Measurements from ENCODE around the gene C19orf12. TPM values are rescaled to one million over a fixed set of nuclear protein-coding genes. Genes with fewer than 3 reads are reported as not detected.
A peak's percentile ranks its signal among the peaks of the same experiment; 100 is the strongest.

The C19orf12 gene
- 18.1 TPM for total RNA-seq
- 27.5 TPM for polyA plus RNA-seq
- long read RNA-seq, donor 1, partial matches to known transcripts, result 0 of 1 reads
- long read RNA-seq, donor 1, other reads (novel, unspliced or antisense), result 0 of 1 reads
- long read RNA-seq, donor 2, transcript C19orf12-201 (3 exons, 2,464 nt), result major isoform, 8 of 13 reads
- long read RNA-seq, donor 2, partial matches to known transcripts, result 0 of 13 reads
- long read RNA-seq, donor 2, other reads (novel, unspliced or antisense), result 0 of 13 reads
- long read RNA-seq, donor 3, full-length matches to known transcripts, result 19 of 33 reads
- long read RNA-seq, donor 3, partial matches to known transcripts, result 14 of 33 reads
- long read RNA-seq, donor 3, other reads (novel, unspliced or antisense), result 0 of 33 reads
- long read RNA-seq, donor 4, full-length matches to known transcripts, result 9 of 9 reads
- long read RNA-seq, donor 4, partial matches to known transcripts, result 0 of 9 reads
- long read RNA-seq, donor 4, other reads (novel, unspliced or antisense), result 0 of 9 reads
- long read RNA-seq, donor 5, transcript C19orf12-201 (3 exons, 2,464 nt), result major isoform, 6 of 11 reads
- long read RNA-seq, donor 5, partial matches to known transcripts, result 0 of 11 reads
- long read RNA-seq, donor 5, other reads (novel, unspliced or antisense), result 0 of 11 reads
- long read RNA-seq, donor 6, partial matches to known transcripts, result 0 of 6 reads
- long read RNA-seq, donor 6, other reads (novel, unspliced or antisense), result 0 of 6 reads
- long read RNA-seq, donor 7, transcript C19orf12-201 (3 exons, 2,464 nt), result major isoform, 6 of 7 reads
- long read RNA-seq, donor 7, partial matches to known transcripts, result 0 of 7 reads
- long read RNA-seq, donor 7, other reads (novel, unspliced or antisense), result 0 of 7 reads
- long read RNA-seq, donor 8, partial matches to known transcripts, result 0 of 4 reads
- long read RNA-seq, donor 8, other reads (novel, unspliced or antisense), result 0 of 4 reads
- long read RNA-seq, donor 9, partial matches to known transcripts, result 0 of 5 reads
- long read RNA-seq, donor 9, other reads (novel, unspliced or antisense), result 0 of 5 reads
- long read RNA-seq, donor 10, partial matches to known transcripts, result 0 of 6 reads
- long read RNA-seq, donor 10, other reads (novel, unspliced or antisense), result 0 of 6 reads

DNA sequence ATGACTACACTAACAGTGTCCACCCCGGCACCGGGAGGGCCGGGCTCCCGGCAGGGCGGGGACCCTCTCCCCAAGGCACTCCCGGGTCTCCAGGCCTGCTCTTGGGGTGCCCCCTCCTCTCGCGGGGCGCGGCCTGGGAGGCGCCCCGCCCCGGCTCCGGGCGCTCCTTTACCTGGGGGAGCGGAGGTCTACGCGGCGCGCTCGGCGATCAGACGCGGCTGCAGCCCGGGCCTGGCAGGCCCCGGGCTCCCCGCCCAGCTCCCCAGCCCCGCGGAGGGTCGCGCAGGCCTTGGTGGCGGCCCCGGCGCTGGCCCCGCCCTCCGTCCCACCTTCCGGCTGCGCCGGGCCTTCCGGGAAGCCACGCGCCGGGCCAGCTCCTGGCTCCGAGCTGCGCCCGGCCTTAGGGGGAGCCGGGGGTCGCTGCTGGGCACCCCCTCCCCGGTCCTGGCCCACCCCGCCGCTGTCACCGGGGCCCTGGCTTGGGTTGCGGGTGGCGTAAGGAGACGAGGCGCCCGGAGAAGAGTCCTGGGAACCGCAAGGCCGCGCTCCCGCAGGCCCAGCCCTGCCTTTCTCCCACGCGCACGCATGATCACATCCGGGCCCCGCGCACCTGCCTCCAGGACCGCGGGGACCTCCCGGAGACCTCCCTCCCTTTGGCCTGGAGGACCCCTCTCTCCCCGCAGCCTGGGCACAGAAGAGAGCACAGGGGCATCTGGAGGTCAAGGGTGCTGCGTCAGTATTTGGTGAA lies at the start of gene C19orf12:
C19orf12 (minus strand) TSS at position 309 of the 748 bp plus-strand sequence. CDS start 6,848 bp downstream, outside the sequence.
- Histone ChIP-seq H3K27ac (ENCODE audit: low read depth in 1 of 2, low read length in 1 of 2) (peak within 1 kb of the TSS; percentile 86 to 93), H3K4me3 (ENCODE audit: low read length in 2 of 2) (peak within 1 kb of the TSS; percentile 74 to 76), H3K36me3 (ENCODE audit: control insufficient read depth in 2 of 2, insufficient read depth in 2 of 2, low read length in 1 of 2) (peaks cover 0 to 10% of the 10 kb centered on the region in 2 donors), H3K4me1 (ENCODE audit: control insufficient read depth in 2 of 2, insufficient read depth in 2 of 2, low read length in 2 of 2) (peaks cover 11 to 46% of the 10 kb centered on the region in 2 donors), H3K27me3 (ENCODE audit: control insufficient read depth in 2 of 2, insufficient read depth in 1 of 2, low read length in 1 of 2) (no peaks in the 10 kb centered on the region), H3K9me3 (ENCODE audit: control insufficient read depth in 2 of 2, insufficient read depth in 1 of 2, low read length in 1 of 2) (no peaks in the 10 kb centered on the region)
- under 1% methylated on average over 72 of the region's 72 CpGs for WGBS
- DNase-seq (ENCODE audit: low read depth in 6 of 9, low spot score in 9 of 9), result peak in 6 of 9 donors; percentile 43 to 79 (median 56)

DNA sequence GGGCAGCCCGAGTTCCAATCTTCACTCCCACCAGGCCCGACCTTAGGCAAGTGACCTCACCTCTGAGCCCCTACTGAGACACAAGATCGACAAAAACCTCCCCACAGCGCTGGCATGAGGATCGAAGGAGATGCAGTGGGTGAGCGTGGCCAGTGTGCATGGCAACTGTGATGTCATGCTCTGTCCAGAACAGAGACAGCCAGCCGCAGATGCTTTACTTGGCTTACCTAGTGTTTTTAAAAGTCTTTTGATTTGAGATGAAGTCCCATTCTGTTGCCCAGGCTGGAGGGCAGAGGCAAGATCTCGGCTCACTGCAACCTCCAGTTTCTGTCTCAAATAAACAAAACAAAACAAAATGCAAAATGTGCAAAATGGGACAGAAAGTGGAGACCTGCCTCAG lies 49.3 kb upstream of the C19orf12 start:
- WGBS, result 96% methylated on average over 8 of the region's 8 CpGs
- peaks cover 0 to 12% of the 10 kb centered on the region in 2 donors for H3K27me3 ChIP-seq (ENCODE audit: control insufficient read depth in 2 of 2, insufficient read depth in 1 of 2, low read length in 1 of 2)
- no peak overlapping the region for H3K27ac ChIP-seq (ENCODE audit: low read depth in 1 of 2, low read length in 1 of 2)
- no peaks in the 10 kb centered on the region for H3K36me3 ChIP-seq (ENCODE audit: control insufficient read depth in 2 of 2, insufficient read depth in 2 of 2, low read length in 1 of 2)
- H3K4me3 ChIP-seq (ENCODE audit: low read length in 2 of 2), result no peak overlapping the region
- H3K4me1 ChIP-seq (ENCODE audit: control insufficient read depth in 2 of 2, insufficient read depth in 2 of 2, low read length in 2 of 2), result no peaks in the 10 kb centered on the region
- H3K9me3 ChIP-seq (ENCODE audit: control insufficient read depth in 2 of 2, insufficient read depth in 1 of 2, low read length in 1 of 2), result no peaks in the 10 kb centered on the region
- DNase-seq (ENCODE audit: low read depth in 6 of 9, low spot score in 9 of 9), result no peak

DNA sequence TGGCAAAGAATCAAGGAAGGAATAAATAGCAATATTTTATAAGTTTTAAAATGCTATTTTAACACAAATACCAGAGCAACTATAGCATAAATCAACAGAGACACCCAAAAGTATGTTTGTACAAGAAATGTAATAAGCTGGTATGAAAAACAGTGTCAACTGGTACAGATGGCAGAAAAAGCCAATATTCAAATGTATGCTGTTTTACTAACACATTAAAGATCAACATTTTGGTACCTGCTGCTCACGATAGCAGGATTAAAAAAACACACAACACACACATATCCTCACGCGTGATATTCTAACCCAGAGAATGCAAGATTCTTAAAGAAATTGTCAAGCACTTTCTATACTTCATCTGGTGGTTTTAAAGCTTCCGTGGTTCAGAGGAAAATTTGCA lies 48.1 kb upstream of the C19orf12 start:
- Histone ChIP-seq H3K27me3 (ENCODE audit: control insufficient read depth in 2 of 2, insufficient read depth in 1 of 2, low read length in 1 of 2) (peaks cover 0 to 12% of the 10 kb centered on the region in 2 donors), H3K27ac (ENCODE audit: low read depth in 1 of 2, low read length in 1 of 2) (no peak overlapping the region), H3K4me1 (ENCODE audit: control insufficient read depth in 2 of 2, insufficient read depth in 2 of 2, low read length in 2 of 2) (no peaks in the 10 kb centered on the region), H3K36me3 (ENCODE audit: control insufficient read depth in 2 of 2, insufficient read depth in 2 of 2, low read length in 1 of 2) (no peaks in the 10 kb centered on the region), H3K9me3 (ENCODE audit: control insufficient read depth in 2 of 2, insufficient read depth in 1 of 2, low read length in 1 of 2) (no peaks in the 10 kb centered on the region), H3K4me3 (ENCODE audit: low read length in 2 of 2) (no peak overlapping the region)
- no peak for DNase-seq (ENCODE audit: low read depth in 6 of 9, low spot score in 9 of 9)
- WGBS, result 96% methylated on average over 4 of the region's 4 CpGs

DNA sequence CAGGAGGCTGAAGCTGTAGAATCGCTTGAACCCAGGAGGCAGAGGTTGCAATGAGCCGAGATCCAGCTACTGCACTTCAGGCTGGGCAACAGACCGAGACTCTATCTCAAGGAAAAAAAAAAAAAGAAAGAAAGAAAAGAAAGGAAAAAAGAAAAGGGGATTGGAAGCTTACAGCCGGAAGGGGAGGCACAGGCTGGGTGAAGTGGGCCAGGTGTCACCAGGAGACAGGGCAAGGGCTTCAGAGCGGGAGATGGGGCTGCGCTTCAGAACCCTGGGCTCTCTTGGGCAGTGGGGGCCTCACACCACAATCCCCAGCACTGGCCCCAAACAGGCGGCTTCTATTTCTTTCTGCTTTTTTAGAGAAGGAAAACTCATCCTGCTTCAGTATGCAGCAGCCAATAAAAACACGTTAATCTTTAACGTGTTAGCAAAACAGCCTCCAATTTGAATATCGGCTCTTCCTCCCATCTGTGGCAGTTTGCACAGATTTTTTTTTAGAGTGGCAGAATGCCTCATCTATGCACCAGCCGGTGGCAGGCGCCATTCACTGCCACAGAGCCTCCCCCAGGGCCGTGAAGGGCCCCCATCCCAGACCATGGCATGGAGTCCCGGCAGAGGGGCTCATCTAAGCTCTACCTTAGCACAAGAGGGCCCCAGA lies 46.6 kb upstream of the C19orf12 start:
- Histone ChIP-seq H3K27me3 (ENCODE audit: control insufficient read depth in 2 of 2, insufficient read depth in 1 of 2, low read length in 1 of 2) (peaks cover 0 to 12% of the 10 kb centered on the region in 2 donors), H3K27ac (ENCODE audit: low read depth in 1 of 2, low read length in 1 of 2) (no peak overlapping the region), H3K9me3 (ENCODE audit: control insufficient read depth in 2 of 2, insufficient read depth in 1 of 2, low read length in 1 of 2) (no peaks in the 10 kb centered on the region), H3K4me1 (ENCODE audit: control insufficient read depth in 2 of 2, insufficient read depth in 2 of 2, low read length in 2 of 2) (no peaks in the 10 kb centered on the region), H3K4me3 (ENCODE audit: low read length in 2 of 2) (no peak overlapping the region), H3K36me3 (ENCODE audit: control insufficient read depth in 2 of 2, insufficient read depth in 2 of 2, low read length in 1 of 2) (no peaks in the 10 kb centered on the region)
- no peak for DNase-seq (ENCODE audit: low read depth in 6 of 9, low spot score in 9 of 9)
- 89% methylated on average over 14 of the region's 14 CpGs for WGBS

DNA sequence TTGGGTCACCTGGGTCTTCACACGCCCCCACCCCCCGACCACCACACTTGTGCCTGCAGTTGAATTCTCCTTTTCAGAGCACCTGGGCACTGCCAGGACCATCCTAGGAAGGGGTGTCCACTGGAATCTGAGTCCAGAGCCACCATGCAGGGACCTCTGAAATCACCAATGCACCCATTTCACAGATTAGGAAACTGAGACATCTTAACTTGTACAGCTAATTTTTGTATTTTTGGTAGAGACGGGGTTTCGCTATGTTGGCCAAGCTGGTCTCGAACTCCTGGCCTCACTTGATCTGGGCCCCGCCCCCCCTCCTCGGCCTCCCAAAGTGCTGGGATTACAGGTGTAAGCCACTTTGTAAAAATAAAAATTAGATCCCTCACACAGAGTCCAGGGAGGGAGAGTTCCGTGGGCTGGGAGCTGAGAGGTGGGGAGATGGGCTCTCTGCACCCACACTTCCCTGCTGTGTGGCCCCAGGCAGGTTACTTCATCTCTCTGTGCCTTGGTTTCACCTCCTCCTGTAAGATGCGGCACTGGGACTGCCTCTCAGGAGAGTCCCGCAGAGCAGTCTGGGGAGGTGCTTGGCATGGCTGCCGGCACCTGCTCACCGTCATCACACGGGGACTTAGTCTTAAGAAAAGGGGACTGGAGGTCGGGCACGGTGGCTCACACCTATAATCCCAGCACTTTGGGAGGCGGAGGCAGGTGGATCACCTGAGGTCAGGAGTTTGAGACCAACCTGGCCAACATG lies 45.9 kb upstream of the C19orf12 start:
- Histone ChIP-seq H3K4me3 (ENCODE audit: low read length in 2 of 2) (no peak overlapping the region), H3K9me3 (ENCODE audit: control insufficient read depth in 2 of 2, insufficient read depth in 1 of 2, low read length in 1 of 2) (no peaks in the 10 kb centered on the region), H3K27ac (ENCODE audit: low read depth in 1 of 2, low read length in 1 of 2) (no peak overlapping the region), H3K27me3 (ENCODE audit: control insufficient read depth in 2 of 2, insufficient read depth in 1 of 2, low read length in 1 of 2) (peaks cover 0 to 12% of the 10 kb centered on the region in 2 donors), H3K36me3 (ENCODE audit: control insufficient read depth in 2 of 2, insufficient read depth in 2 of 2, low read length in 1 of 2) (no peaks in the 10 kb centered on the region), H3K4me1 (ENCODE audit: control insufficient read depth in 2 of 2, insufficient read depth in 2 of 2, low read length in 2 of 2) (no peaks in the 10 kb centered on the region)
- 96% methylated on average over 16 of the region's 16 CpGs for WGBS
- no peak for DNase-seq (ENCODE audit: low read depth in 6 of 9, low spot score in 9 of 9)

DNA sequence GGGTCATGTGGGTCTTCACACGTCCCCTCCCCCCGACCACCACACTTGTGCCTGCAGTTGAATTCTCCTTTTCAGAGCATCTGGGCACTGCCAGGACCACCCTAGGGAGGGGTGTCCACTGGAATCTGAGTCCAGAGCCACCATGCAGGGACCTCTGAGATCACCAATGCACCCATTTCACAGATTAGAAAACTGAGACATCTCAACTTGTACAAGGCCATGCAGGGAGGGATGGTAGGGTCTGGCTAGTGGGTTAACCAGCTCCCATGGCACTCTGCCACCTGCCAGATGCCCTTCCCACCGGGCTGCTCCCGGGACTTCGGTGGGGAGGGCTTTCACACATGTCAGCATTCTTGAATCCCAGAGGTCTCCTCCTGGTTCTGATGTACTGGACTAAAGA lies 44.3 kb upstream of the C19orf12 start:
- WGBS, result 84% methylated on average over 5 of the region's 5 CpGs
- no peak overlapping the region for H3K27ac ChIP-seq (ENCODE audit: low read depth in 1 of 2, low read length in 1 of 2)

DNA sequence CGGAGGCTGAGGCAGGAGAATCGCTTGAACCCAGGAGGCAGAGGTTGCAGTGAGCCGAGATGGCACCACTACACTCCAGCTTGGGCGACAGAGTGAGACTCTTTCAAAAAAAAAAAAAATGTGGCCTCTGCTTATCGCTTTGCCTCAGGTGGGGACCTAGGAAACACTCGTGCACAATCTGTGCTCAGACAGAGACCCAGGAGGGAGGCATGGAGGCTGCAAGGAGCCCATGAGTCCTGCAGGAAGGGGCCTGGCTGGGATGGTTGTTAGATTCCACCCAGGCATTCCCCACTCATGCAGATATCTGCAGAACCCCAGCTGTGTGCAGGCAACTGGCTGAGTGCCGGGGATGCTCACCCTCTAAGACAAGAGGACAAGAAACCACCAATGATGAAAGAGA lies 43.8 kb upstream of the C19orf12 start:
- H3K4me1 ChIP-seq (ENCODE audit: control insufficient read depth in 2 of 2, insufficient read depth in 2 of 2, low read length in 2 of 2), result no peaks in the 10 kb centered on the region
- H3K27me3 ChIP-seq (ENCODE audit: control insufficient read depth in 2 of 2, insufficient read depth in 1 of 2, low read length in 1 of 2), result peaks cover 0 to 12% of the 10 kb centered on the region in 2 donors
- H3K36me3 ChIP-seq (ENCODE audit: control insufficient read depth in 2 of 2, insufficient read depth in 2 of 2, low read length in 1 of 2), result no peaks in the 10 kb centered on the region
- no peak overlapping the region for H3K27ac ChIP-seq (ENCODE audit: low read depth in 1 of 2, low read length in 1 of 2)
- no peak for DNase-seq (ENCODE audit: low read depth in 6 of 9, low spot score in 9 of 9)
- no peak overlapping the region for H3K4me3 ChIP-seq (ENCODE audit: low read length in 2 of 2)
- WGBS, result 97% methylated on average over 7 of the region's 7 CpGs
- no peaks in the 10 kb centered on the region for H3K9me3 ChIP-seq (ENCODE audit: control insufficient read depth in 2 of 2, insufficient read depth in 1 of 2, low read length in 1 of 2)

More for the DNA sequence above, 44.3 kb upstream of the C19orf12 start:
- Histone ChIP-seq H3K9me3 (ENCODE audit: control insufficient read depth in 2 of 2, insufficient read depth in 1 of 2, low read length in 1 of 2) (no peaks in the 10 kb centered on the region), H3K27me3 (ENCODE audit: control insufficient read depth in 2 of 2, insufficient read depth in 1 of 2, low read length in 1 of 2) (peaks cover 0 to 12% of the 10 kb centered on the region in 2 donors), H3K4me1 (ENCODE audit: control insufficient read depth in 2 of 2, insufficient read depth in 2 of 2, low read length in 2 of 2) (no peaks in the 10 kb centered on the region), H3K36me3 (ENCODE audit: control insufficient read depth in 2 of 2, insufficient read depth in 2 of 2, low read length in 1 of 2) (no peaks in the 10 kb centered on the region), H3K4me3 (ENCODE audit: low read length in 2 of 2) (no peak overlapping the region)
- DNase-seq (ENCODE audit: low read depth in 6 of 9, low spot score in 9 of 9), result no peak

All from thymus (tissue), 14 donors.